ENCODE data around the gene LMO3.

The LMO3 gene

DNA sequence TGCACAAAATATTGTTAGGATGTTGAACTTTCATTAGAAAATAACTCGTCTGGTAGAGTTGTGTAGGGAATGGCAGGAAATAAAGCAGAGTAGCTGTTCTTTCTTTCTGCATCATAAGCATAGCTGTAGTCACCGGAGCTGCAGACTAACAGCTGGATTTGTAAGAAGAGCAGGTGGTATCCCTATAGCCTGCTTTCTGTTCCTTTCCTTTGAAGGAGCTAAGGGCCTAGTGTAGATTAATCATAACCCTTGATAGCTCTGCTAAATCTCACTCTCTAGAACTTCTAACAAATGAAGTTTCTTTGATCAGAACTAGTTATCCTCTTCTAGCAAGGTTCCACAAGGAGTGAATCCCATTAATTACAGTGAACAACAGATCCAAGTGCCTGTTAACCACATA lies 3.5 kb downstream of the LMO3 start:
- no peak for DNase-seq (ENCODE audit: extremely low read depth in 1 of 2, low read depth in 1 of 2)

DNA sequence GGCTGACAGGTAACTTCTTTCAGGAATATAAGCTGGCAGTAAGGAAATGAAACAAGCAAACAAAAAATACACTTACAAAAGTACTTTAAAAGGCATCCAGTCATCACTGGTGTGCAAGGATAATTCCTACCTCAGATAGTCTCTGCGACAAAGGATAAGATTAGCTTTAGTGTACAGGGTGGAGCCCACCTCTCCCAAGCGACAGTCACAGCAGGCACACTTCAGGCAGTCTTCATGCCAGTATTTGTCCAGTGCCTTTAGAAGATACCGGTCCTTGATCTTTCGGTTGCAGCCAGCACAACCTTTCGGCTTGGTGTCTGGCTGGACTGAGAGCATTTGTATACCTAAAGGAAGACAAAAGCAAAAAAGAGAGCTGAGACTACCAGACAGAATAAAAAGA lies 5.4 kb downstream of the LMO3 start:
- no peak for DNase-seq (ENCODE audit: extremely low read depth in 1 of 2, low read depth in 1 of 2)

DNA sequence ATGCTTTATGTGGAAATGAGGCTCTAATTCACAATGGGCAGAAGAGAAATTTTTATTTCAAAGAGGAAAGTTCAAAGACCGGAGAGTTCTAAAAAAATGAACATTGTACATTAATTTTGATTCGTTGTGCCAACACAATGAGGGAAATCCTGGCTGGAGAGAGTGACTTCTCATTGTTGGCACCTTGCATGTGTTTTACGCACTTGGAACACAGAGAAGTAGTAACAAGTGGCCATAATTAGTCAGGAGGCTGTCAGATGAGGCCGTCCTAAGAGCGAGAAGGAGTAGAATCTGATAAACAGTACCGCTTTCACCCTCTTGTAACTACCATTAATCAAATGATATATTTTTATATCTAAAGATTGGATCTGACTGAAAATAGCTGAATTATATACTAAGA lies 6.9 kb downstream of the LMO3 start:
- no peak for DNase-seq (ENCODE audit: extremely low read depth in 1 of 2, low read depth in 1 of 2)

DNA sequence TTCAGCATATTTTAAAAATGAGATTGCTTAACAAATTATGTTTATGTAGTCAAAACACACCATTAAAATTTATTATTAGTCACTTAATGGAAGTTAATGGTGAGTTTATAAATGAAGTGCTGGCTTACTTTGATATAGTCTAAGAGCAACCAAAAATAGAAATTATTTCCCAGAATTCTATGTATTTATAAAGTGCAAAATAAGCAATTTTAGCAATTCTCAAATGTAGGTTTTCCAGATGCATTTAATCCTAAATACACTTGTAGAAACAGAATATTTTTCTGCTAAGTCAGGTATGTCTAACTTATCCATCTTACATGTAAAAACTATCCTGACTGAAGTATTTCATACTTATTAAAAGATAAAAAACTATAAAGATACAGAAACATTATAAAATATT lies 11.2 kb downstream of the LMO3 start:
- DNase-seq (ENCODE audit: extremely low read depth in 1 of 2, low read depth in 1 of 2) = no peak

DNA sequence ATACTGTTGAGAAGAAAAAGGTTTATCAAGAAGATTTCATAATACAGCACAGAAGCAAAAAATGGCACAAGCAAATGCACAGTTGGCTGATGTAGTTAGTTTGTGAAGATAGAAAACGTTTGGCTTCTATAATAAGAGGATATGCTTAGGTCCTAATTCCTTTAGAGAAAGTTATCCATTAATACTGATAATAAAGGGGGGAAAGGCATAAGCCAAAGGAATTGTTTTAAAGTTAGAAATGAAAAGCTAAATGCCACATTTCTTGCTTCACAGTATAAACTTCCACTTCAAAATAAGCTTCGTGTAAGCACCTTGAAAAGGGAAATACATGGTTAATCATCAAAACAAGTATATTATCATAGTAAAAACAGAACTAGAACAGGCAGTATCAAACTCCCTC lies 12.4 kb downstream of the LMO3 start:
- DNase-seq (ENCODE audit: extremely low read depth in 1 of 2, low read depth in 1 of 2) = no peak

DNA sequence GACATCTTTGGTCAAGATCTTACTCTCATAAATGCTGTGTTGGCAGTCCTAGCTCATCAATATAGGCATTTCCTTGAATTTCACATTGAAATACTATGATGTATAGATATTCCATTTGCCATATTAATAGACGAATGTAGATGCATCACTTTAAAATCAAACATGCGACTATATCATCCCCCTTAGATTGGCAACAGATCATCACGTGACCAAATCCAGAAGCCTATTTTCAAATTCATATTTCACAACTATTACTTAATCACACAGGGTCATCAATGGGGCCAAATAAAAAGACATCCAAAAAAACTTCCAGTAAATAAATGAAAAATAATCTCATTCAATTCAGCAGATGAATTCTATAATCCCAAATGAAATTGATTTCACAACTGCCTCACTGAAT lies 15.3 kb downstream of the LMO3 start:
- DNase-seq (ENCODE audit: extremely low read depth in 1 of 2, low read depth in 1 of 2) = no peak

DNA sequence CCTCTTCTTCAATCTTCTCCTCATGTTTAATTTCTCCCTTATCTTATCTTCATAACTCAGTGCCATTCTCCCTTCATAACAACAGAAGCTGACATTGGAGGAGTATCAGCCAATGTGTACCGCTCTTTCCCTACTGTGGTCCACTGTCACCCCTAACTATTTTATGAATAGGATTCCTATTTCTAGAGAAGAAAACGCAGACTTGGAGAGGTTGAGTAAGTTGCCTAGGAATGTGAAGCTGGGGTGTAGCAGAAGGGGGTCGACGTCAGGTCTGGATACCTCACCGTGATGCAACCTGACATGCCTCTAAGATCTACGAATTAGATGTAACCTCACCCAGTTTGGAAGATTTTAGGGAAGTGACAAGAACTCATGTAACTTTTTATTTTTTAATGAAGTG lies 17.1 kb downstream of the LMO3 start:
- DNase-seq (ENCODE audit: extremely low read depth in 1 of 2, low read depth in 1 of 2) = no peak

DNA sequence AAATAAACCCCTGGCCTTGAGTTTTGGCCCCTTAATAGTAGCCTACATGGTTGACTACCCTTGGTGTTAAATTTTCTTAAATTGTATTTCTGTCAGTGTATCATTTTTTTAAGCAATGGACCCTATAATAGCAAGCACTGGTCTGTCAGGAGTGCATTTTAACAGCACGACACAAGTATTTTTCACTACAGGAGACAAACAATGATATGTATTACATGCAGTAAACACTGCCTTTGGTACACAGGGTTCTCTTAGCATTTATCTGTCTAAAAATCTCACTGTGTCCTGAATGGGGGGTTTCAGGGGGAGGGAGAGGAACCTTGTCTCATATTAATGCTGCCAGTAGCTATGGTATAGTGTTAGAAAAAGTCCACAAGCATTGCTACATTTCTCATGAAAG lies 18.4 kb downstream of the LMO3 start:
- DNase-seq (ENCODE audit: extremely low read depth in 1 of 2, low read depth in 1 of 2) = no peak

DNA sequence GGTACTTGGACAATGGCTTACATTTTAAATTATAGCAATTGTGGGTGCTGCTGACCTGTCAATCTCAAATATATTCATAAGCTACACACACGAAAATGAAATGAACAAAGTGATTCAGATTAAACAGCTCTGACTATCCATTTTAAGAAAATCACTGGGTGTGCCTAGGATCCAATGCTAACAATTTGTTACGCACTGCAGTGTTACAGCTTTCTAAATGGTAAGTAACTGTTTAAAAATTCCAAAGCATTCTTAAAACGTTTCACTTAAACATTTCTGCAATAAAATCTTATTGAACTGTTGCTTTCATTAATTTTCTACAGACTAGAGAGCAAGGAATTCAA lies 18.9 kb downstream of the LMO3 start:
- DNase-seq (ENCODE audit: extremely low read depth in 1 of 2, low read depth in 1 of 2) = no peak

DNA sequence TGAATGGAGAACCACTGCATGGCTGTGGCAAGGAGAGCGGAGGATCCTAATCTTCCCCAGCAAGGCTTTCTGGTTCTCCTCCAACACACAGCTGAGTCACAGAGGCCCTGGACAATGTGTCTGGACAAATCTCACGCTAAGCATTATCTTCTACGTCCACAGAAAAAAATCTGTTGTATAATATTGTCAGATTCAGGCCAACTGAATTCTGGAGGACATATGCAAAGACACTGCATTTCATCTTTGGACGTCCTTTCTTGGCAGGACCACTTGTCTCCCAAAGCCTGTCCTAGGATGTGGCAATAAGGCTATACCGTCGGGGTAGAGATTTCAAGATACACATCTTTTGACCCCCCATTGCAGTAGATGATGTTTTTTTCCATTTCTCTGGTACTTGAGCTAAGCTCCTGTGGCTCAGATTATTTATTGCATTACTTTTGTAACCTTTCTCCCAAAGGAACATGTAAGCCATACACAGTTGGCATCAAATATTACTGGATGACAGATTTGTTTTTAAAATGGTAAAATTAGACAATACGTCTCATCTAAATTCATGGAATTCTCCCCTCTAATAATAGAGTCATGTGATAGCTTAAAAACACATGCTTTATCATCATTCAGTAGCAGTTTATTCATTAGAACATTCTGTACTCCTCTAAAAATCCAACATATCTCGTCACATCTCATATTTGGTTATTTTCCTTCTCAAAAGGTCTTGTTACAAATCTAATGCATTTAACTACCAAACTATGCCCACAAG lies 19.4 kb downstream of the LMO3 start:
- DNase-seq (ENCODE audit: extremely low read depth in 1 of 2, low read depth in 1 of 2) = no peak

DNA sequence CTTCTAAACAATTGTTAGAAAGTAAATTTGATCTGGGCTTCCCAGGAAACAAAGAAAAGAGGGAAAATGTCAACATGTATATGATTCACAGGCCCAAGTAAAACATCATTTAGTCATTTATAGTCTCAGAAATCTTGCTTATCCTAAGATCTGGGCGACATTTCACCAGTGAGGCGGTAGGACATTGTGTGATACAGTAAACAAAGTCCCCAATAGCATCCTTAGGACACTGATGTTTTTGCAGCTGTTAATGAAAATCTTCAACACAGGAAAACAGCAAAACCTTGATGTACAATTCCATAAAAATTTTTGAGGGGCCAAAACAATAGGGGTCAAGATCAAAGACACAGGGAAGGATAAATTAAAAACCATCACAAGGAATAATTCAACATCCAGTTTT lies 20.2 kb downstream of the LMO3 start:
- no peak for DNase-seq (ENCODE audit: extremely low read depth in 1 of 2, low read depth in 1 of 2)

DNA sequence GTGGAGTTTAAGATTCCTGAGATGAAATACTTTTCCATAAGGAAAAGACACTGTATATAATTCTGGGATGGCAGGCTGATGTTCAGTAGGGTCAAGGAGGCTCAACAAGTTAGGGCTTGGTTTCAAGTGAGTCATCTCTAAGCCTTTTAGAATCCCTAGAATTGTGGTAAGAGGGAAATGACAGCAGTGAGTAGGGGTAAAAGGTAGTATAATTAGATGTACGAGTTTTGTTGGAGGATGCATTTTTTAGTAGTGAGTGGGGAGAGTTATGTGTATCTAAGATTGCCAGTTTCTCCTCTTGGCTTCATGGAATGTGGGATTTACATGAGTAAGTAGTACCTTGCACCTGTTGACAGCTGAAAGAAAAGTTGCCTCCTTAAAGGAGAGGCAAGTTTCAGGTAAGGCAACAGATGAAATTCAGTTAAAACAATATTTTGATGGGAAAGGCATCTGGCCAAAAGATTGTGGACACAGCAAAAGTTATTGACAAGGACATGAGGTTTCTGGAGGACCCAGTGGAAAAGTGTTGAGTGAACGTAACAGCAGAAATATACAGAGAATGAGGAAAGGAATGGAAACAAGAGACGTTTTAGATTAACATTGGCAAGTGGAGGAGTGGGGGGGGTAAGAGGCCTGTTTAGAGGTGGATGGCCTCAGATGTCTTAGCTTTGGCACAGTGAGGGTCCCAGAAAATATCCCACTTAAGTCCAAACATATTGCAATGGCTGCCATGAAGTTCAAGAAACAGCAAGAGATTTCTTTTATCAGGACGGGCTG lies 21.8 kb downstream of the LMO3 start:
- no peak for DNase-seq (ENCODE audit: extremely low read depth in 1 of 2, low read depth in 1 of 2)

DNA sequence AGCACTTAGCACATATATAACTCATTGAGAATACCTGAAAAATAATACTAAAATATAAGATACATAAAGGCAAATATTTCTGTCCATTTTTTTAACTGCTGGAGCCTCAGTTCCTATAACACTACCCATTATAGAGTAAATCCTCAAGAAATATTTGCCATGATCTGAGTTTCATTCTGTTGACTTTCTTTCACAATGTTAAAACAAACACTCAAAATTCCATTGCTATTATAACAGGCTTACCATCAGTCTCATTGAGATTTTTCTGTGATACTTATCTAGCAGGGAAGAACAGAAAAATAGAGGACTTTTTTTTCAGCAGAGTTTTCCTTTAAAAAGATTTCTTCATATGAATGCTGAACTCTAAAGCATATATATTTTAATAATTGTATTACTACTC lies 24.5 kb downstream of the LMO3 start:
- no peak for DNase-seq (ENCODE audit: extremely low read depth in 1 of 2, low read depth in 1 of 2)

DNA sequence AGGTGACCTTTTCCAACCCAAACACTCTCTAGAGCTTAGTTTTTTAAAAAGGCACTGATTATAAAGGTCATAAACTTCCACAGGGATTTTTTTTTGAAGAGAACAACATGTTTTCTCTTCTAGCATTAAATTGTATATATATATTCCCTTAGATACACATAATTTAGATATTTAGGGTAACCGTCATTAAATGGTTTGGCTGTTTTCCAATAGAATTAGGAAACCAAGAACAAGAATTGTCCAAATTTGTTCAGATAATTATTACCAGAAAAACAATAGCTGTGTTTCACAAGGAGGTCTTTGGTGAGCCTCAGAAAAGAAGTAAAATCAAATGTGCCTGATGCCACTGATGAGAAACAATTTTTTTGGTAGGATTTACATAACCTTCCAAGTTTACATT lies 26.9 kb downstream of the LMO3 start:
- DNase-seq (ENCODE audit: extremely low read depth in 1 of 2, low read depth in 1 of 2) = no peak

DNA sequence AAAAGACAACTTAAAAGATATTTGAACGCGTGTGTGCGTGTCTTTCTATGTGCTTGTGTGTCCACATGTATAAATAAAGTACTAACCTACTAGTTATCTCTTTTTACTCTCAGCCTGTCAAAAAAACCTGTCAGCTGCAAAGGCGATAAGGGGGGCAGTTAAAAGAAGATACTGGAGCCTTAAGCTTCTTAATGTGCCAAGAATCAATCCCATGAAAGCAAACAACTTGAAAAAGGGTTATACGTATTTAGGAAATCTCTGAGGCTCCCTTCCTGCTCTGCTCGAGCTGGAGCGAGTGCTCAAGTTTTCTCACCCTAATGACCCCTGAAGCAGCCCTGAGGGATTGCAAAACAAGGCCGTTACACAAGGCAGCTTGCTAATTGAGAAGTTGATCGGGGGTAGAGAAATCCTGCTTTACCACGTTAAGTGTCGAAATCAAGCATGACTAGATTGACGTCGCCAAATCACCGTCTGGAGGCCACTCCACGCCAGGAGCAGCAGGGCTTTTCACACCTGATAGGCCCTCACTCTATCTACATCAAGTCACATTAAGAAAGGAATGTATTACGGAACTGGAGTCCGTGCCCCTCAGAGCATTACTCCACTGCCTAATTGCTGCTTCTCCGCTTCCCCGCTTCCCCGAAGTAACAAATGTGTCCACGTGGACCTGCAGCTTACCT lies 32.4 kb downstream of the LMO3 start:
- no peak for DNase-seq (ENCODE audit: extremely low read depth in 1 of 2, low read depth in 1 of 2)

DNA sequence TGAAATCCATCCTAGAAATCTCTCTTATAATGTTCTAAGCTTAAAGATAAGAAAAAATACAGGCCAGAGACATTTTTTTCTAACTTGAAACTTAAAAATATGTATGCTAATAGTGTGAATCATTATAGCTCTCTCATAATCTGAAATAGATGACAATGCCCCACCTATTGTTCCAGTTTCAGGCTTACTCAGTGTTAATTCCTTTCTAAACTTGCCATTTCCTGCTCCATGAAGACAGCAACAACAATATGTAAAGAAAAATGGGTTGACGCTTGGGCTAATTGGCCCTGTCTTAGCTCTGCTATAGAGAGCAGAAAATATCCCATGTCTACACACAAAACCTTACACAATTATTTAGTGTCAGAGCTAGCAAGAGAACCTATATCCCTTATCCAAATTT lies 37.1 kb downstream of the LMO3 start:
- no peak for DNase-seq (ENCODE audit: extremely low read depth in 1 of 2, low read depth in 1 of 2)

DNA sequence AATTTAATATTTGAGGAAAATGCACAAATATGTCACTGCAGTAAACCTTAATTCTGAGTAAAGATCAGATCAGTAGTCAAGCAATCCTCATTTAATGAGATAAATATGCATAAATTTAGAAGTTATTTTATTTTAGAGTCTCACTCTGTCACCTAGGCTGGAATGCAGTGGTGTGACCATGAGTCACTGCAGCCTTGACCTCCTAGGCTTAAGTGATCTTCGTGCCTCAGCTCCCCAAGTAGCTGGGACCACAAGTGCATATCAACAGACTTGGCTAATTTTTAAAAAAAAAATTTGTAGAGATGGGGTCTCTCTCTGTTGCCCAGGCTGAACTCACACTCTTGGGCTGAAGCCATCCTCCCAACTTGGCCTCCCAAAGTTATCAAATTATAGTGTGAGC lies 41.3 kb downstream of the LMO3 start:
- DNase-seq (ENCODE audit: extremely low read depth in 1 of 2, low read depth in 1 of 2) = no peak

DNA sequence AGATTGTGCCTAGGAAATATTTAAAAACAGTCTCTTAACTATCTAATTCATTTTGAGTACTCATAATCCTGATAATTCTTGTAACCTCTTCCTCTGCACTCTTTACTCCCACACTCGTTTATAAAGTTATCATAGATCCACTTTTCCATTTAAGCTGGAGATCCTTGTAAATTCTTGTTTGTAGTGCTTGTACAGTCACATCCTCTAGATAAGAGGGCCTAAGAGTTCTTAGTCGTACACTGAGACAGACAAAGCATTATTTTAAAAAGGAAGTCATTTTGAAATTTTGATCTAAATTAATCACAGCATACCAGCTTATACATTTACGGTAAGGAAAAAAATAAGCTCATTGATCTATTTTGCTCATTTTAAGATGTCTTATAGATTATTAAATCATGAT lies 42.5 kb downstream of the LMO3 start:
- DNase-seq (ENCODE audit: extremely low read depth in 1 of 2, low read depth in 1 of 2) = no peak

DNA sequence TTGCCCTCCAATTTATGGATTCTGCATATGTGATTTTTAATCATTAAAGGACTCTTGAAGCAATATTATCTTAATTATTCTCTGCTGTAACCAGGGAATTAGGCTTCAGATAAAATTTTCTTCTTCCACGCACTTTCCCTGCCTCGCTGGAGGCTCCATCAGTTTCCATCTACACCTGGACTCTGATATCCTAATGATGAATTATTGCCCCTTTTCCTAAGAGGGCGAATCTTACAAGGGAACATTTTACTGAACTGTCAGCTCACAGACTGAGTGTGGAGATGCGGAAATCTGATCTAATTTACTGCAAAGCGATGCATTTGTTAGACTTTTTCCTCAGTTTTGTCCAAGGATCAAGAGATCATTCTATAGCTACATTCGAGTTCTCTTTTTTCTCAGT lies 43.0 kb downstream of the LMO3 start:
- DNase-seq (ENCODE audit: extremely low read depth in 1 of 2, low read depth in 1 of 2) = no peak

DNA sequence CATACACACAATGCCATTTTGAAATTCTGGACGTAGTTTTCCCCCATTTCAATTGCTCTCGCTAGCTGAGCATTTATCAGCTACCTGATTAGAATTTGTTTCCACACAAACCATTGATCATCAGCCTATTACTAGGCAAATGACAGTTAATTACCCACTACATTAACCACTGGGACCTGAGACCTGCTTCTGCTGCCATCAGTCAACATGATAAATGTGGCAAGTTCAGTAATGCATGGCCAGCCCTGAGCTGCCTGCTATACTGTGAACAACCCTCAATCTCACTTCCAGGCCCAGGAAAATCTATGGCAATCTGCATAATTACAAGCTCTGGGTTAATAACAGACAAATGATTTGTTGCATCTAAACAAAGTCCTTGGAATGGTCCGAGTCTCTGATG lies 43.5 kb downstream of the LMO3 start:
- DNase-seq (ENCODE audit: extremely low read depth in 1 of 2, low read depth in 1 of 2) = no peak

DNA sequence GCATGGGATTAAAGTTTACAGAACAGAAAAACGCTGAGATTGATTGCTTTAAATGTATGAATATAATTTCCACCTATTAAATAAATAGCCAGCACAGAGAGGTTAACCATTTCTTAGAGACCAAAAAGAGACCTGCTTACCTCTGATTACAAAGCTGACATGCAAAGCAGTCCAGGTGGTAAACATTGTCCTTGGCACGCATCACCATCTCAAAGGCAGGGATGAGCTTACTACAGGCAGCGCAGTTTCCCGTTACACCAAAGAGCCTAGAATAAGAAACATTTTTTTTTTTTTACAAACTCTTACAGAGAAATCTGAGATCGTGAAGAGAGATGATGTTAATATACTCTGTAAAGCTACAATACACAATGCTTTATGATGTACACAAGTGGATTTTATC lies 45.7 kb downstream of the LMO3 start:
- DNase-seq (ENCODE audit: extremely low read depth in 1 of 2, low read depth in 1 of 2) = no peak

DNA sequence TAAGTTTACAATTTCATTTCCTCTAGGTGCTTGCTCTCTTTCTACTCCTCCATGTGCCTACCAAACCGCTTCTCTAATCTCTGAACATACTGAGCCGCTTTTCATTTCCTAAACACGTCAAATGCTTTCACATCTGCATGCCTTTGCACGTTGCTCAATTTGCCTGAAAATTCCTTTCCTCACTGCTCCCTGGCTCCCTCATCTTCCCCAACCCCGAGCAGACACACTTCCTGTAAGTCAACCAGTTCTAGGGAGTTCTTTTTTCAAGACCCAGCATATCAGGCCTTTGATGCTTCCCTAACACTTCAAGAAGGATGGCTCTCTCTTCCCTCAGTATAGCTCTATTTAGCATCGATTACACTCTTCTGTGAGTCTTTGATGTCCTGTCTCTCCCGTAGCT lies 50.3 kb downstream of the LMO3 start:
- DNase-seq (ENCODE audit: extremely low read depth in 1 of 2, low read depth in 1 of 2) = no peak

All from activated CD8-positive, alpha-beta memory T cell treated with anti-CD3 and anti-CD28 coated beads for 1 hour (primary cell).